ENCODE results near the gene ZGRF1.
"Not testable (repeated sequence)": the region's sequence is repeated elsewhere in the genome, so short reads cannot be mapped to it uniquely, and the experiment has no call there.

ZGRF1 gene

DNA sequence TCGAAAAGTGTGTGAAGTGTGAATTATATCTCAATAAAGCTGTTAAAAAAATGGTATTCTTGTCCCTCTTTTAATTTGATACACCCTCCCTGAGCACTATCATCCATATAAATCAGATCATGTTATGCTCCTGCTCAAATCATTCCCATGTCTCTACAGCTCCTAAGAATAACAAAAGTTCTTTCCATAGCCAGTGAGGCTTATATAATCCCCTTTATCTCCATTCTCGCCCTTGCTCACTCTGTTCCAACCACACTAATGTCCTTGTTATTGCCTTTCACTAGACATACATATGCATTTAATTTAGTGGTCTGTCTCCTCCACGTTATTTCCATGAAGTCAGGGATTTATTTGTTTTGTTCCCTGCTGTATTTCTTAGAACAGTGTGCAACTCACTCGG, 10.5 kb downstream of the ZGRF1 start:
- H3K27me3 ChIP-seq (replicated peaks; ENCODE audit: insufficient read depth, low read length) = no peaks in the 10 kb centered on the region
- H3K4me1 ChIP-seq (ENCODE audit: low read length) = no peaks in the 10 kb centered on the region
- H3K27ac ChIP-seq (ENCODE audit: low read length) = no peak overlapping the region
- H2AFZ ChIP-seq (ENCODE audit: low read length) = no peak overlapping the region
- no peaks in the 10 kb centered on the region for H3K9me3 ChIP-seq (replicated peaks; ENCODE audit: insufficient read depth, low read length)
- TF ChIP-seq EZH2 (optimal IDR thresholded peaks at IDR 0.05; ENCODE audit: low read depth, low read length) (no peak), EZH2phosphoT487 (IDR thresholded peaks at IDR 0.05; ENCODE audit: low read length) (no peak)
- TF ChIP-seq, protein P1, sequence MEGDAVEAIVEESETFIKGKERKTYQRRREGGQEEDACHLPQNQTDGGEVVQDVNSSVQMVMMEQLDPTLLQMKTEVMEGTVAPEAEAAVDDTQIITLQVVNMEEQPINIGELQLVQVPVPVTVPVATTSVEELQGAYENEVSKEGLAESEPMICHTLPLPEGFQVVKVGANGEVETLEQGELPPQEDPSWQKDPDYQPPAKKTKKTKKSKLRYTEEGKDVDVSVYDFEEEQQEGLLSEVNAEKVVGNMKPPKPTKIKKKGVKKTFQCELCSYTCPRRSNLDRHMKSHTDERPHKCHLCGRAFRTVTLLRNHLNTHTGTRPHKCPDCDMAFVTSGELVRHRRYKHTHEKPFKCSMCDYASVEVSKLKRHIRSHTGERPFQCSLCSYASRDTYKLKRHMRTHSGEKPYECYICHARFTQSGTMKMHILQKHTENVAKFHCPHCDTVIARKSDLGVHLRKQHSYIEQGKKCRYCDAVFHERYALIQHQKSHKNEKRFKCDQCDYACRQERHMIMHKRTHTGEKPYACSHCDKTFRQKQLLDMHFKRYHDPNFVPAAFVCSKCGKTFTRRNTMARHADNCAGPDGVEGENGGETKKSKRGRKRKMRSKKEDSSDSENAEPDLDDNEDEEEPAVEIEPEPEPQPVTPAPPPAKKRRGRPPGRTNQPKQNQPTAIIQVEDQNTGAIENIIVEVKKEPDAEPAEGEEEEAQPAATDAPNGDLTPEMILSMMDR (IDR thresholded peaks at IDR 0.05; ENCODE audit: low read length) = no peak
- no peaks in the 10 kb centered on the region for H3K9me2 ChIP-seq (replicated peaks; ENCODE audit: insufficient read depth, low read length)
- no peaks in the 10 kb centered on the region for H4K20me1 ChIP-seq (ENCODE audit: insufficient read depth, low read length)
- no peak overlapping the region for H3K4me3 ChIP-seq (ENCODE audit: low read length)
- no peaks in the 10 kb centered on the region for H3F3A ChIP-seq (ENCODE audit: insufficient read depth, low read length)
- H3K36me3 ChIP-seq (replicated peaks; ENCODE audit: insufficient read depth, low read length) = 0 out of 2 replicates have a peak, but pooled peaks cover 4% of the 10 kb centered on the region
- no peaks in the 10 kb centered on the region for H3K79me2 ChIP-seq (ENCODE audit: low read length)
- no peak for DNase-seq
- H3K4me2 ChIP-seq (ENCODE audit: low read depth, low read length) = no peak overlapping the region
- H3K9ac ChIP-seq (ENCODE audit: low read length) = no peak overlapping the region

DNA sequence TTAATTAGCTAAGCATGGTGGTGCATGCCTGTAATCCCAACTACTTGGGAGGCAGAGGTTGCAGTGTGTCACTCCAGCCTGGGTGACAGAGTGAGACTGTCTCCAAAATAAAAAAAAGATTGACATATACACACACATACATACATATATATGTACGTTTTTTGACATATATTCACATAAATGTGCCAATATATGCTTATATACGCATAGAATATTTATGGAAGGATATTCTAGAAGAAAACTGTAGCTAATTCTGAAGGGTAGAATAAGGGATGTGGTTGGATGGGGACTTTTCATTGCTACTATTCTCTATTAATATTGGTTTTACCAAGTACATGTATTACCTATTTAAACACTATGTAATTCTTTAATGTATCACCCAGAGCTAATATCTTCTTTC, 19.7 kb downstream of the ZGRF1 start:
- no peaks in the 10 kb centered on the region for H3K9me2 ChIP-seq (replicated peaks; ENCODE audit: insufficient read depth, low read length)
- no peaks in the 10 kb centered on the region for H3K36me3 ChIP-seq (replicated peaks; ENCODE audit: insufficient read depth, low read length)
- H3K4me3 ChIP-seq (ENCODE audit: low read length) = no peak overlapping the region
- H3K27ac ChIP-seq (ENCODE audit: low read length) = no peak overlapping the region
- H2AFZ ChIP-seq (ENCODE audit: low read length) = no peak overlapping the region
- H3K4me2 ChIP-seq (ENCODE audit: low read depth, low read length) = no peak overlapping the region
- H3K79me2 ChIP-seq (ENCODE audit: low read length) = no peaks in the 10 kb centered on the region
- no peaks in the 10 kb centered on the region for H3K27me3 ChIP-seq (replicated peaks; ENCODE audit: insufficient read depth, low read length)
- no peaks in the 10 kb centered on the region for H4K20me1 ChIP-seq (ENCODE audit: insufficient read depth, low read length)
- no peak for DNase-seq
- no peaks in the 10 kb centered on the region for H3F3A ChIP-seq (ENCODE audit: insufficient read depth, low read length)
- TF ChIP-seq EZH2phosphoT487 (IDR thresholded peaks at IDR 0.05; ENCODE audit: low read length) = no peak
- TF ChIP-seq, protein P1 (IDR thresholded peaks at IDR 0.05; ENCODE audit: low read length) = no peak
- no peak for TF ChIP-seq EZH2 (optimal IDR thresholded peaks at IDR 0.05; ENCODE audit: low read depth, low read length)
- no peaks in the 10 kb centered on the region for H3K9me3 ChIP-seq (replicated peaks; ENCODE audit: insufficient read depth, low read length)
- no peaks in the 10 kb centered on the region for H3K4me1 ChIP-seq (ENCODE audit: low read length)
- H3K9ac ChIP-seq (ENCODE audit: low read length) = no peak overlapping the region

DNA sequence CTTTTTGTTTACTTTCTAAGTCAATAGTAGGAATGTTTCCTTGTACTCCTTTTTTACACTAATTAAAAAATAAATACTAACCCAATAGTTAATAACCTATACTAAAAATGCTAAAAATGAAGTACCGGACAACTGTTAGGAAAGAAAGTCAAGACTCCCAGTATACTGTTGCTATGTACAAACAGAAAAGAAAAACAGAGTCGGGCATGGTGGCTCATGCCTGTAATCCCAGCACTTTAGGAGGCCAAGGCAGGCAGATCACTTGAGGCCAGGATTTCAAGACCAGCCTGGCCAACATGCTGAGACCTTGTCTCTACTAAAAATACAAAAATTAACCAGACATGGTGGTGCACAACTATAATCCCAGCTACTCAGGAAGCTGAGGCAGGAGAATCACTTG, 23.9 kb downstream of the ZGRF1 start:
- H2AFZ ChIP-seq (ENCODE audit: low read length); H3K4me3 ChIP-seq (ENCODE audit: low read length); H3F3A ChIP-seq (ENCODE audit: insufficient read depth, low read length); H4K20me1 ChIP-seq (ENCODE audit: insufficient read depth, low read length); DNase-seq; H3K9ac ChIP-seq (ENCODE audit: low read length); H3K9me3 ChIP-seq (replicated peaks; ENCODE audit: insufficient read depth, low read length); H3K4me1 ChIP-seq (ENCODE audit: low read length); H3K36me3 ChIP-seq (replicated peaks; ENCODE audit: insufficient read depth, low read length); H3K4me2 ChIP-seq (ENCODE audit: low read depth, low read length); H3K79me2 ChIP-seq (ENCODE audit: low read length); H3K27ac ChIP-seq (ENCODE audit: low read length); H3K27me3 ChIP-seq (replicated peaks; ENCODE audit: insufficient read depth, low read length); H3K9me2 ChIP-seq (replicated peaks; ENCODE audit: insufficient read depth, low read length): not testable (repeated sequence)

DNA sequence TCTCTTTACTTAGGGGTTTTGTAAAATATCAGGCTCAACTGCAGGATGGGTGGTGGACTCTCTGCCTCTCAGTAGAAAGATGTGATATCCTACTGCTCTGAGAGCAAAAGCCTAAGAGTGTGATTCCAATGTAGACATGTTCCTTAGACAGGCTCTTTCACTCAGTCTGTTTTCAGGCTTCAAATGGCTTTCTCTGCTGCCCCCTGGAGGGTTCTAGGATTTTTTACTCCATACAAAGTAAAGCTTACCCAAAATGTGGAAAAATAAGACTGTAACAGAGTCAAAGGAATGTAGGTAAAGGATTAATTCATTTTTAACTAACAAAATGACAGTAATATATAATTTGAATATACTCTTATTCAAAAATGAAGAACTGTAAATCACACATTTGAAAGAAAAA, 32.1 kb downstream of the ZGRF1 start:
- H3K9ac ChIP-seq (ENCODE audit: low read length) = no peak overlapping the region
- H3K79me2 ChIP-seq (ENCODE audit: low read length) = no peaks in the 10 kb centered on the region
- H3K27me3 ChIP-seq (replicated peaks; ENCODE audit: insufficient read depth, low read length) = no peaks in the 10 kb centered on the region
- no peaks in the 10 kb centered on the region for H3K4me1 ChIP-seq (ENCODE audit: low read length)
- no peak overlapping the region for H3K27ac ChIP-seq (ENCODE audit: low read length)
- no peak overlapping the region for H3K4me2 ChIP-seq (ENCODE audit: low read depth, low read length)
- no peaks in the 10 kb centered on the region for H3K9me2 ChIP-seq (replicated peaks; ENCODE audit: insufficient read depth, low read length)
- no peaks in the 10 kb centered on the region for H3K9me3 ChIP-seq (replicated peaks; ENCODE audit: insufficient read depth, low read length)
- no peaks in the 10 kb centered on the region for H4K20me1 ChIP-seq (ENCODE audit: insufficient read depth, low read length)
- H3K4me3 ChIP-seq (ENCODE audit: low read length) = no peak overlapping the region
- DNase-seq = peak; percentile 64
- no peaks in the 10 kb centered on the region for H3K36me3 ChIP-seq (replicated peaks; ENCODE audit: insufficient read depth, low read length)
- no peaks in the 10 kb centered on the region for H3F3A ChIP-seq (ENCODE audit: insufficient read depth, low read length)
- H2AFZ ChIP-seq (ENCODE audit: low read length) = no peak overlapping the region
- no peak for TF ChIP-seq EZH2 (optimal IDR thresholded peaks at IDR 0.05; ENCODE audit: low read depth, low read length)
- TF ChIP-seq, protein P1 (IDR thresholded peaks at IDR 0.05; ENCODE audit: low read length) = peak; percentile 60
